HepG2 (cell line): Measurements from ENCODE around the gene DOHH.

Experiments
- NPAS2 ChIP-seq: sonication (generic); formaldehyde crosslinking; IDR thresholded peaks from 2 replicates; pipeline ENCODE4 v1.8.0; 2022; ENCODE audit warnings: mild to moderate bottlenecking, missing genetic modification reagents, borderline replicate concordance
- RAD21 ChIP-seq: fragments of 450-650 bp; formaldehyde crosslinking; IDR thresholded peaks from 2 replicates; pipeline ENCODE4 v1.5.0; 2020; ENCODE audit warnings: mild to moderate bottlenecking

DNA sequence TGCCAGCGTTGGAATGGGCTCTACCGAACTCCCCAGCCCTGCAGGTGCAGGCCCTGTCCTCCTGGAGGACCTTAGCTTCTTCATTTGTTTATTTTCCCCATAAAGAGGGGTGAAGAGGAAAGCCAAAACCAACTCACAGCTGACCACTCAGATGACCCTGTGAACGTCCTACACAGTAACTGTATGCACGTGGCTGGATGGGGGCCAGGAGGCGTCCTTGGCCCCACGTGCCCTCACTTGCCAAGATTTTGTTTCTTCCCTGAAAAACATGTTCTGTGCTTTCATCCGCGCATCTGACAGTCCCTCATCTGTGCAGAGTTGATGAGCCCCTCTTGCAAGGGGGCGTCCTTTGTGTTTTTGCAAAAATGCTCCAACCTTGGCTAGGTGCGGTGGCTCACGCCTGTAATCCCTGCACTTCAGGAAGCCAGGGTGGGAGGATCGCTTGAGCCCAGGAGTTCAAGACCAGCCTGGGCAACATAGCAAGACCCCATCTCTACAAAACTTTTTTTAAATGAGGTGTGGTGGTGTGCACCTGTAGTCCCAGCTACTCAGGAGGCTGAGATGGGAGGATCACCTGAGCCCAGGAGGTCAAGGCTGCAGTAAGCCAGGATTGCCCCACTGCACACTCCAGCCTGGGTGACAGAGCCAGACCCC, 33.2 kb upstream of the DOHH start:
- no peak for TF ChIP-seq RAD21 (CRISPR knock-in tag)
- TF ChIP-seq NPAS2 (CRISPR knock-in tag), result no peak
